Mesangial cell (primary cell): ENCODE data around the gene DNAH2. TPM values are rescaled to one million over a fixed set of nuclear protein-coding genes. Genes with fewer than 3 reads are reported as not detected.

Experiments
- total RNA-seq: library from RNA; depleted of rRNA; stranded (reverse); fragments of >200 nt; gene quantifications from 2 replicates; pipeline ENCODE4 v1.2.3, GENCODE V29; 2015

Gene DNAH2, protein sequence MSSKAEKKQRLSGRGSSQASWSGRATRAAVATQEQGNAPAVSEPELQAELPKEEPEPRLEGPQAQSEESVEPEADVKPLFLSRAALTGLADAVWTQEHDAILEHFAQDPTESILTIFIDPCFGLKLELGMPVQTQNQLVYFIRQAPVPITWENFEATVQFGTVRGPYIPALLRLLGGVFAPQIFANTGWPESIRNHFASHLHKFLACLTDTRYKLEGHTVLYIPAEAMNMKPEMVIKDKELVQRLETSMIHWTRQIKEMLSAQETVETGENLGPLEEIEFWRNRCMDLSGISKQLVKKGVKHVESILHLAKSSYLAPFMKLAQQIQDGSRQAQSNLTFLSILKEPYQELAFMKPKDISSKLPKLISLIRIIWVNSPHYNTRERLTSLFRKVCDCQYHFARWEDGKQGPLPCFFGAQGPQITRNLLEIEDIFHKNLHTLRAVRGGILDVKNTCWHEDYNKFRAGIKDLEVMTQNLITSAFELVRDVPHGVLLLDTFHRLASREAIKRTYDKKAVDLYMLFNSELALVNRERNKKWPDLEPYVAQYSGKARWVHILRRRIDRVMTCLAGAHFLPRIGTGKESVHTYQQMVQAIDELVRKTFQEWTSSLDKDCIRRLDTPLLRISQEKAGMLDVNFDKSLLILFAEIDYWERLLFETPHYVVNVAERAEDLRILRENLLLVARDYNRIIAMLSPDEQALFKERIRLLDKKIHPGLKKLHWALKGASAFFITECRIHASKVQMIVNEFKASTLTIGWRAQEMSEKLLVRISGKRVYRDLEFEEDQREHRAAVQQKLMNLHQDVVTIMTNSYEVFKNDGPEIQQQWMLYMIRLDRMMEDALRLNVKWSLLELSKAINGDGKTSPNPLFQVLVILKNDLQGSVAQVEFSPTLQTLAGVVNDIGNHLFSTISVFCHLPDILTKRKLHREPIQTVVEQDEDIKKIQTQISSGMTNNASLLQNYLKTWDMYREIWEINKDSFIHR (N-terminal part only)
- under 0.01 and 0.16 TPM in 2 replicates for total RNA-seq

DNA sequence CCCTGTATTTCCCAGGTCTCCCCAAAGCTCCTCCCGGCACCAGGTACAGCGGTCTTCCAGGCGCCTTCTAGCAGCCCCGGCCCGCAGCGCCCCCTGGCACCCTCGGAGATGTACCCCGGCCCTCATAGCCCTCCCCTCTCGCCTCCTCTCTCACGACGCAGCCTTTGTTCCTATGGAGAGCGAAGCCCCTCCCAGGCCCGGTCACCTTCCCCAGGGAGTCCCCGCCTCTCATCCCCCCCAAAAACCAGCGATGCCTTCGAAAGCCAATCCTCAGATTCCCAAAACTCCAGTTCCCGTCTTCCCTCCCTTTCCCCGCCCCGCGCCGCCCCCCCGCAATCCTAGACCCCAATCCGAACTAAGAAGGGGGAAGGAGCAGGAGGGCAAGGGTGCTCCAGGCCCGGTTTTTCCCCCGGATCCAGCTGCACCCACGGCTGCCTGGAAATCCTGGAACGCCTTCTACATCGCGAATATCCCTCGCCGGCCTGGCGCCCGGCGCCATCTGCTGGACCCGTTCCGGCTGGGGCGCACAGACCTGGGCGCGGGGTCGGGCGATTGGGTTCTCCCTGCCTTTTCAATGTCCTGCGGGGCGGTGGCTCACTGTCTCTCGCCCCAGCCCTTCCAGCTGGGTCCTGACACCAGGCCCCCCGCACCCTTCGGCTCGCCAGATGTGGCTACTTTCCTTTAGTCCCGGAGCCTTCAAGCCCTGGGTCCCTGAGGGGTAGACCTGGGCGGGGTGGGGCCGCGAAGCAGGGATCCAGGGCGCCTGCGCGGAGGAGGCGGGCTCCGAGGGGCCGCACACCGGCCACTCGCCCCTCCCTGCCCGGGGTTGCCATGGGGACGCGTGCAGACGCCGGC lies at the start of gene DNAH2:
Gene DNAH2 (plus strand): TSS at position 844 of the 855 bp plus-strand sequence. CDS start 1,991 bp downstream, outside the sequence.

DNA sequence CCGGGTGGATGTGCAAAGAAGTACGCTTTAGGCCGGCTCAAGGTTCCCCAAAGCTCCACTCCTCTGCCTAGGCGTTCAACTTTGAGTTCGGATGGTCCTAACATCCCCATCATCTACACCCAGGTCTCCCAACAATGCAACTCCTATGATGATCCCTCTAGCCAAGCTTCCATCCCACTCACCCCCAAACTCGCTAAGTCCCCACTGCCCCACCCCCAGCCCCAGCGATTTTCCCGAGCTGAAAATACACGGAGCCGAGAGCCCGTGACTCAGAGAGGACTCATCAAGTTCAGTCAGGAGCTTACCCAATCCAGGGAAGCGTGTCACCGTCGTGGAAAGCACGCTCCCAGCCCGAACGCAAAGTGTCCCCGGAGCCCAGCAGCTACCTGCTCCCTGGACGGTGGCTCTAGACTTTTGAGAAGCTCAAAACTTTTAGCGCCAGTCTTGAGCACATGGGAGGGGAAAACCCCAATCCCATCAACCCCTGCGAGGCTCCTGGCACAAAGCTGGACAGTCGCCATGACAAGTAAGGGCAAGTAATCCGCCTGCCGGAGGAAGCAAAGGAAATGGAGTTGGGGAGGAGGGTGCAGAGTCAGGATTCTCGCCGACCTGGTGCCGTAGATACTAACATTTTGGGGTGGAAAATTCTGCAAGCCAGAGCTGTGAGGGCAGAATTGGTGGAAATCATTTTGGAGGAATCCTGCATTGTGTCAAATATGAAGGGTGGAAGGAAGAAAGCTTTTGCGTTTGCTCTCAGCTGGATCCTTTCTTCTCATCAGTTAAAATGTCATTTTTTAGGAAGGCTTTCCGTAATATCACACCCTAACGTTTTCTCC lies 30.3 kb upstream of the DNAH2 start, which contains the start of gene TP53:
Gene TP53 (minus strand): TSS at position 419 of the 836 bp plus-strand sequence. CDS start 10,896 bp downstream, outside the sequence.

DNA sequence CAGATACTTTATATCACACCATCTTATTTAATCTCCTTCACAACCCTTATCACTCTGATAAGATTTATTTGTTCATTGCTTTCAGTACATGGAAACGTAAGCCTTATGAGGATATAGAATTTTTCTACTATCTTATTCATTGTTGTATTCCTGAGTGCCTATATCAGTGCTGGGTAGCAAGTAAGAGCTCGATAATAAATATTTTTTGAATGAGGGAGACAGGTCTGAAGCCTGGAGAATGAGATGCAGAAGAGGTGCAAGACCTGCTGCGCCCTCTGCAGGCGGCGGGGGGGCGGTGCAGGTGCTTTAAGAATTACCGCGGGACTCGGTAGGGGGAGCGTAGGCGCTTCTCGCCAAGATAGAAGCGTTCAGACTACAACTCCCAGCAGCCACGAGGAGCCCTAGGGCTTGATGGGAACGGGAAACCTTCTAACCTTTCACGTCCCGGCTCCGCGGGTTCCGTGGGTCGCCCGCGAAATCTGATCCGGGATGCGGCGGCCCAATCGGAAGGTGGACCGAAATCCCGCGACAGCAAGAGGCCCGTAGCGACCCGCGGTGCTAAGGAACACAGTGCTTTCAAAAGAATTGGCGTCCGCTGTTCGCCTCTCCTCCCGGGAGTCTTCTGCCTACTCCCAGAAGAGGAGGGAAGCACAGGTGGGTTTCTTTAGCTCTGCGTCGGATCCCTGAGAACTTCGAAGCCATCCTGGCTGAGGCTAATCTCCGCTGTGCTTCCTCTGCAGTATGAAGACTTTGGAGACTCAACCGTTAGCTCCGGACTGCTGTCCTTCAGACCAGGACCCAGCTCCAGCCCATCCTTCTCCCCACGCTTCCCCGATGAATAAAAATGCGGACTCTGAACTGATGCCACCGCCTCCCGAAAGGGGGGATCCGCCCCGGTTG lies 29.4 kb upstream of the DNAH2 start, which contains the start of gene WRAP53:
Gene WRAP53 (plus strand): TSS at position 570 of the 900 bp plus-strand sequence. CDS start 172 bp downstream, at position 742.

GRCh38 chr17:7704601-7705268 lies 12.8 kb upstream of the DNAH2 start, which contains the start of gene EFNB3:
Gene EFNB3, plus strand, starts transcription at chr17:7705202. Its CDS starts 397 bp downstream, at chr17:7705599.

DNA sequence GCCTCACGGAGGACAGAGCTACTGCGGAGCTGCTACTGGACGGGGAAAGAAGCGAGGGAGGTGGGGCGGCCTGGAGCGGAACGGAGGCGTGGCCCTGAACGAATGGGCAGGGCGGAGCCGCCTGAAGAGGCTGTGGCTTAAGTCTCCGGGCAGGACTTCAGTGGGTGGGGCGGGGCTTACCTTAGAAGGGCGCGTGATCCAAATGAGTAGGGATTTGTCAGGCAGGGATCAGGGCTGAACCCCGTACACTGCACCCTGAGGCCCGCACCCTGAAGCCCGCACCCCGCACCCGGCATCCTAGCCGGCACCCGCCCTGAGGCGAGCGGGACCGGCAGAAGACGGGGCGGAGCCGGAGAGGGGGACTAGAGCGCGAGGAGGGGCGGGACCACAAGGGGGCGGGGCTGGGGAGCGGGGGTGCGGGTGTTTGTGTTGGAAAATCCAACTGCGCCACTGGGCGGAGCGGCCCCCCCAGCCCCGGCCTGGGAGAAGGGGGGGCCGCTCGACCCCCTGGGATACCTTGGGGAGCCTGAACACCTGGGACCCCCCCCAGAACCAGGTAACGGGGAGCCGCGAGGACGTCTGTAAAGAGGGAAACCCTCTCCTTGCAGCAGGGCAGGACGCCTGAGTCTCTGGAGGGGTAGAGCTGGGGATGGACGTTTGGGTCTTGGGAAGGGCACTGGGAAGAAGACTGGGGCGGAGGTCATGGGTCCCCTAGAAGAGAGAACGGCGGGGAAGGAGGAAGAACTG lies 116.4 kb downstream of the DNAH2 start, which contains the start of gene KDM6B:
Gene KDM6B (plus strand): TSS at position 423 of the 747 bp plus-strand sequence. CDS start 11,338 bp downstream, outside the sequence.

GRCh38 chr17:7854851-7855659 lies 137.5 kb downstream of the DNAH2 start, which contains the start of gene TMEM88:
Gene TMEM88, plus strand, starts transcription at chr17:7855066. Its CDS starts 9 bp downstream, at chr17:7855075.

GRCh38 chr17:7856811-7857712 lies 139.5 kb downstream of the DNAH2 start, which contains the start of gene NAA38:
Gene NAA38, minus strand, starts transcription at chr17:7857559. Its CDS starts 96 bp downstream, at chr17:7857463.

GRCh38 chr17:7857713-7858521 lies 140.4 kb downstream of the DNAH2 start, which contains the start of gene CYB5D1:
Gene CYB5D1, plus strand, starts transcription at chr17:7858003. Its CDS starts 132 bp downstream, at chr17:7858135.

Other genes with a start within 250 kb of the DNAH2 start
- 17.9 and 31.6 TPM in 2 replicates for gene ZBTB4, start 238.1 kb upstream of the DNAH2 start, total RNA-seq
- not detected in 2 replicates for gene SLC35G6, start 236.3 kb upstream of the DNAH2 start, total RNA-seq
- 74.3 and 158 TPM in 2 replicates for gene POLR2A, start 233.4 kb upstream of the DNAH2 start, total RNA-seq
- gene TNFSF12, start 168.7 kb upstream of the DNAH2 start, total RNA-seq = 13.5 and 25.2 TPM in 2 replicates
- 0.81 and 4.7 TPM in 2 replicates for gene TNFSF13, start 159.0 kb upstream of the DNAH2 start, total RNA-seq
- 61.2 and 89.3 TPM in 2 replicates for gene SENP3, start 155.8 kb upstream of the DNAH2 start, total RNA-seq
- 12.1 and 20.0 TPM in 2 replicates for gene CD68, start 138.1 kb upstream of the DNAH2 start, total RNA-seq
- 113 and 243 TPM in 2 replicates for gene MPDU1, start 133.9 kb upstream of the DNAH2 start, total RNA-seq
- 0.98 and 4.3 TPM in 2 replicates for gene SOX15, start 127.7 kb upstream of the DNAH2 start, total RNA-seq
- gene FXR2, start 102.8 kb upstream of the DNAH2 start, total RNA-seq = 41.2 and 42.3 TPM in 2 replicates
- 28.4 and 40.6 TPM in 2 replicates for gene SAT2, start 89.9 kb upstream of the DNAH2 start, total RNA-seq
- gene SHBG, start 87.6 kb upstream of the DNAH2 start, total RNA-seq = 0.89 TPM in 1 of 2 replicates, not detected in the other
- gene ATP1B2, start 66.8 kb upstream of the DNAH2 start, total RNA-seq = 0.13 TPM in 1 of 2 replicates, not detected in the other
- gene TP53, start 30.3 kb upstream of the DNAH2 start, total RNA-seq = 66.6 and 70.0 TPM in 2 replicates
- 11.2 and 36.3 TPM in 2 replicates for gene WRAP53, start 29.3 kb upstream of the DNAH2 start, total RNA-seq
- 0.81 and 3.8 TPM in 2 replicates for gene EFNB3, start 12.5 kb upstream of the DNAH2 start, total RNA-seq
- gene KDM6B, start 116.5 kb downstream of the DNAH2 start, total RNA-seq = 4.1 and 12.0 TPM in 2 replicates
- gene TMEM88, start 137.3 kb downstream of the DNAH2 start, total RNA-seq = 2.4 TPM in 2 replicates
- 90.0 and 123 TPM in 2 replicates for gene NAA38, start 139.8 kb downstream of the DNAH2 start, total RNA-seq
- 4.4 and 4.6 TPM in 2 replicates for gene CYB5D1, start 140.3 kb downstream of the DNAH2 start, total RNA-seq
- 59.3 and 106 TPM in 2 replicates for gene CHD3, start 171.0 kb downstream of the DNAH2 start, total RNA-seq
- gene RNF227, start 198.5 kb downstream of the DNAH2 start, total RNA-seq = 0.33 and 2.4 TPM in 2 replicates
- gene KCNAB3, start 212.1 kb downstream of the DNAH2 start, total RNA-seq = 0.16 and 0.63 TPM in 2 replicates
- gene TRAPPC1, start 214.2 kb downstream of the DNAH2 start, total RNA-seq = 87.2 and 97.5 TPM in 2 replicates
- 17.6 and 24.8 TPM in 2 replicates for gene CNTROB, start 214.5 kb downstream of the DNAH2 start, total RNA-seq